Measurements from ENCODE around the gene ADI1.

ADI1 gene

DNA sequence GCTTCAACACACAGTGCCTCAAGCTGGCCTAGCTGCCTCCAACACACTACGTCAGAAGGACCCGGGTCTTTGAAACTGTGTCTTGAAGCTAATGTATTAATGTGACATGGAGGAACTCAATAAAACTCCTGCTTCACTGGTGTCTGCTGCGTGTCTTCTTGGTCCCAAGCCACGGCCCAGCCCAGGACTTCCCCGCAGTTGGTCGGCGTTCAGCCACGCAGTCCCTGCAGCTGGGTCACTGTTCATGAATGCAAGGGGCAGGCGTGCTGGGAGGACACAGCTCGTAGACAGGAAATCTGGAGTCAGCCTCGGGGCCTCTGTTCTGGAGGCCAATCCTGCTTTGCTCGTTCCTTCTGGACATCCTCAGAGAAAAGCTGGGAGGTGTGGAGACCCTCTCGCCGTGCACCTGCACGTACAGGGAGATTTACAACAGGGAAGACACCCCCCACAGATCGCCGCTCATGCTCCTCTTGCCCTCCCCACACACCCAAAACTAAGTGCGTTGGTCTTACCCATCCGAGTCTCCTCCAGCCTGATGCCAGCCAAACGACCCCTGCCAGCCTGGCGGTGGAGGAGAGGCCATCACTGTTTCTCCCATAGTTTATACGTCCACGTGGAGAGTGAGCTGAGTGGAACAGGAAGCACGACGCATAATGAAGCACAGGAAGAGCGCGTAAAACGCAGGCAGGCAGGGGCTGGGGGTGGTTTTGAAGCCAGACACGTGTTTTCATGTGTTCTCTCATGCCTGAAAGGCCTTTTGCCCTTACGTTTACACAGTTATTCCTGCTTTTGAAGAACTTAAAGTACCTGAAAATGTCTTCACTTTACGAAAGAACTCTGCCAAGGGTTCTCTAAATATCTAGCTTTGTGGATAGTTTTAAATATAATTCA is 39.7 kb downstream of the ADI1 start:
- TF ChIP-seq CTCF (IDR thresholded peaks at IDR 0.05; ENCODE audit: extremely low read depth, missing control alignments) = no peak
- no peak for DNase-seq (ENCODE audit: low spot score)

DNA sequence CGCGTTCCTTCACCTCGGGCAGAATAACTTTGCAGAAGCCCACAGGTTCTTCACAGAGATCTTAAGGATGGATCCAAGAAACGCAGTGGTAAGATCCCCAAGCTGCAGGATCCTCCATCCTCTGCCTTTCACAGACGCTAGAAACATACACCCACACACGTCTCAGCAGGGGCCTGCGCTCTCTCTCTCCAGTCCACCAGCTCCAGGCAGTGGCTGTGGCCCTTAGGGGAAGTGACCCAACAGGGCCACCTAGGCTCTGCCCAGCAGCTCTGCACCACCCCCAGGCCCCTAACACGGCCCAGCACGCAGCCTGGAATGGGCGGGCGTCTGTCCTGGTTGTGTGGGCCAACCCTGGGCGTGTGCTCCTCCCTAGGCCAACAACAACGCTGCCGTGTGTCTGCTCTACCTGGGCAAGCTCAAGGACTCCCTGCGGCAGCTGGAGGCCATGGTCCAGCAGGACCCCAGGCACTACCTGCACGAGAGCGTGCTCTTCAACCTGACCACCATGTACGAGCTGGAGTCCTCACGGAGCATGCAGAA is 40.4 kb downstream of the ADI1 start:
- no peak for DNase-seq (ENCODE audit: low spot score)
- TF ChIP-seq CTCF (IDR thresholded peaks at IDR 0.05; ENCODE audit: extremely low read depth, missing control alignments) = no peak

- no peak for TF ChIP-seq CTCF (IDR thresholded peaks at IDR 0.05; ENCODE audit: extremely low read depth, missing control alignments)
- no peak for DNase-seq (ENCODE audit: low spot score)
Observed at GRCh38 chr2:3476985-3477327, 42.4 kb downstream of the ADI1 start.

GRCh38 chr2:3476321-3476984 is 42.9 kb downstream of the ADI1 start:
- TF ChIP-seq CTCF (IDR thresholded peaks at IDR 0.05; ENCODE audit: extremely low read depth, missing control alignments) = no peak
- DNase-seq (ENCODE audit: low spot score) = no peak

- TF ChIP-seq CTCF (IDR thresholded peaks at IDR 0.05; ENCODE audit: extremely low read depth, missing control alignments) = no peak
- no peak for DNase-seq (ENCODE audit: low spot score)
Observed at GRCh38 chr2:3475771-3476170, 43.6 kb downstream of the ADI1 start.

GRCh38 chr2:3472966-3473365 is 46.4 kb downstream of the ADI1 start:
- TF ChIP-seq CTCF (IDR thresholded peaks at IDR 0.05; ENCODE audit: extremely low read depth, missing control alignments) = no peak
- no peak for DNase-seq (ENCODE audit: low spot score)

DNA sequence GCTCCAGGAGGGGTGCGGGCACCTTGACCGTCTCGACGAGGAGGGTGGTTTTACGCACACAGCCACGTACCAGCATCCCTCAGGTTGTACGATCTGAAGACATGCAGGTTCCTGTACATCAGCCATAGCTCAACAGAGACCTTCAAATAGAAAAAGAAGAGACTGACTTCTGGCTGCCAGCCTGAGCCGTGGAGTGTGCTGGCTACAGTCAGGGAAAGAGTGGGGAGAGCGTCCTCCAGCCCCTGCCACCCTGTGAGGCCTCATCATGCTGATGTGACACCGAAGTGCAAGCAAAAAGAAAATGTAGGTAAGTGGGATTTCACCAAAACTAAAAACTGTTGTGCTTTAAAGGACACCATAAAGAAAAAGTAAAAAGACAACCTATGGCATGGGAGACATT is 47.0 kb downstream of the ADI1 start:
- TF ChIP-seq CTCF (IDR thresholded peaks at IDR 0.05; ENCODE audit: extremely low read depth, missing control alignments) = no peak
- no peak for DNase-seq (ENCODE audit: low spot score)

Measured in GM20000 (cell line).